OCI-LY1 (cell line): ENCODE data around the gene OR1E2.
"Not testable (repeated sequence)": the region's sequence is repeated elsewhere in the genome, so short reads cannot be mapped to it uniquely, and the experiment has no call there.

ENCODE experiments used
- EZH2 ChIP-seq: fragments of 200-600 bp; sonication (generic), shearing (Covaris generic); IDR thresholded peaks from 2 replicates; pipeline ENCODE4 v1.8.0; 2017; ENCODE audit warnings: borderline replicate concordance, mixed run types, mild to moderate bottlenecking, antibody characterized with exemption, low read length, moderate library complexity, mixed read lengths
- TF ChIP-seq, protein P1 (sequence below): fragments of 200-600 bp; sonication (generic), shearing (Covaris generic); IDR thresholded peaks from 2 replicates; pipeline ENCODE4 v1.5.1; 2017; ENCODE audit warnings: mild to moderate bottlenecking, antibody characterized with exemption, low read length, moderate library complexity, mixed read lengths

DNA sequence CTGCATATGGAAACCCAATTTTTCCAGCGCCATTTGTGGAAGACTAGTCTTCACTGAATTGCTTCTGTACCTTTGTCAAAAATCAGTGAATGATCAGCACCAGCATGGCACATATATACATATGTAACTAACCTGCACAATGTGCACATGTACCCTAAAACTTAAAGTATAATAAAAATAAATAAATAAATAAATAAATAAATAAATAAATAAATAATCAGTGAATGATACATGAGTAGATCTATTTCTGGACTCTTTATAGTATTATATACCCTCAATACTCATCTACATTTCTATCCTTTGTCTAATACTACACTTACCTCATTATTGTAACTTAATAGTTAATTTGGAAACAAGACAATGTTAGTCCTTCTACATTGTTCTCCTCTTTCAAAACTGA, 29.8 kb downstream of the OR1E2 start:
- TF ChIP-seq, protein P1, sequence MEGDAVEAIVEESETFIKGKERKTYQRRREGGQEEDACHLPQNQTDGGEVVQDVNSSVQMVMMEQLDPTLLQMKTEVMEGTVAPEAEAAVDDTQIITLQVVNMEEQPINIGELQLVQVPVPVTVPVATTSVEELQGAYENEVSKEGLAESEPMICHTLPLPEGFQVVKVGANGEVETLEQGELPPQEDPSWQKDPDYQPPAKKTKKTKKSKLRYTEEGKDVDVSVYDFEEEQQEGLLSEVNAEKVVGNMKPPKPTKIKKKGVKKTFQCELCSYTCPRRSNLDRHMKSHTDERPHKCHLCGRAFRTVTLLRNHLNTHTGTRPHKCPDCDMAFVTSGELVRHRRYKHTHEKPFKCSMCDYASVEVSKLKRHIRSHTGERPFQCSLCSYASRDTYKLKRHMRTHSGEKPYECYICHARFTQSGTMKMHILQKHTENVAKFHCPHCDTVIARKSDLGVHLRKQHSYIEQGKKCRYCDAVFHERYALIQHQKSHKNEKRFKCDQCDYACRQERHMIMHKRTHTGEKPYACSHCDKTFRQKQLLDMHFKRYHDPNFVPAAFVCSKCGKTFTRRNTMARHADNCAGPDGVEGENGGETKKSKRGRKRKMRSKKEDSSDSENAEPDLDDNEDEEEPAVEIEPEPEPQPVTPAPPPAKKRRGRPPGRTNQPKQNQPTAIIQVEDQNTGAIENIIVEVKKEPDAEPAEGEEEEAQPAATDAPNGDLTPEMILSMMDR = not testable (repeated sequence)
- TF ChIP-seq EZH2 = not testable (repeated sequence)
